Spleen (tissue), 11 donors: ENCODE measurements around the gene GINS2. TPM values are rescaled to one million over a fixed set of nuclear protein-coding genes. Genes with fewer than 3 reads are reported as not detected.

ENCODE experiments used
- DNase-seq: peaks from one replicate; pipeline ENCODE4 v3.0.0-alpha.2; 2020
- H3K27ac ChIP-seq, 8 donors: fragments of 200-600 bp; sonication (generic) in 7 of 8; 1 replicate in 4 of 8; 2 replicates in 4 of 8; pipeline versions ENCODE4 v1.5.0 to v1.8.0; 2016 to 2021; ENCODE audit warnings: inconsistent platforms in 4 of 8, mild to moderate bottlenecking in 4 of 8, moderate library complexity in 1 of 8
- H3K27me3 ChIP-seq, 7 donors: fragments of 200-600 bp; sonication (generic) in 6 of 7; replicated peaks in 1 of 7; 1 replicate in 4 of 7; 2 replicates in 3 of 7; pipeline versions ENCODE4 v1.5.0 to v1.8.0; 2016 to 2021; ENCODE audit warnings: inconsistent platforms in 3 of 7, mild to moderate bottlenecking in 1 of 7
- H3K36me3 ChIP-seq, 6 donors: fragments of 200-600 bp; sonication (generic) in 5 of 6; 1 replicate in 4 of 6; 2 replicates in 2 of 6; pipeline versions ENCODE4 v1.5.0 to v1.8.0; 2016 to 2021; ENCODE audit warnings: inconsistent platforms in 2 of 6
- H3K4me1 ChIP-seq, 6 donors: fragments of 200-600 bp; sonication (generic) in 5 of 6; 1 replicate in 3 of 6; 2 replicates in 3 of 6; pipeline versions ENCODE4 v1.5.0 to v1.8.0; 2016 to 2021; ENCODE audit warnings: inconsistent platforms in 3 of 6
- H3K4me3 ChIP-seq, 8 donors: fragments of 200-600 bp; sonication (generic) in 7 of 8; 1 replicate in 4 of 8; 2 replicates in 4 of 8; pipeline versions ENCODE4 v1.5.0 to v1.8.0; 2016 to 2021; ENCODE audit warnings: inconsistent platforms in 4 of 8, mild to moderate bottlenecking in 4 of 8, moderate library complexity in 2 of 8
- H3K9me3 ChIP-seq, 8 donors: fragments of 200-600 bp; sonication (generic) in 7 of 8; 1 replicate in 4 of 8; 2 replicates in 4 of 8; pipeline versions ENCODE4 v1.5.0 to v1.8.0; 2016 to 2021; ENCODE audit warnings: inconsistent platforms in 4 of 8
- CTCF ChIP-seq, 11 experiments: fragments of 200-600 bp in 7 of 11; fragments of 450-650 bp in 4 of 11; sonication (generic) in 4 of 11; IDR thresholded peaks in 8 of 11; conservative IDR thresholded peaks in 3 of 11; 1 replicate in 7 of 11; 2 replicates in 4 of 11; pipeline versions ENCODE4 v1.4.0 to v1.8.0; 2016 to 2021; ENCODE audit warnings: antibody characterized with exemption in 11 of 11, inconsistent platforms in 4 of 11, mild to moderate bottlenecking in 1 of 11
- POLR2A ChIP-seq, 3 donors: fragments of 450-650 bp; IDR thresholded peaks; one replicate each; pipeline ENCODE4 v1.5.1; 2017; ENCODE audit warnings: antibody characterized with exemption in 3 of 3, mild to moderate bottlenecking in 1 of 3
- POLR2AphosphoS5 ChIP-seq, 3 donors: sonication (generic); formaldehyde crosslinking; IDR thresholded peaks; one replicate each; pipeline ENCODE4 v1.5.1; 2017; ENCODE audit warnings: antibody characterized with exemption in 3 of 3
- WGBS, 5 donors: extraction: QIAGEN DNeasy Blood & Tissue Kit in 3 of 5; methylation state at CpG; one replicate each; pipeline versions ENCODE4 v1.1.5 to v1.1.7; 2013 to 2018; 5-methylcytosine and 5-hydroxymethylcytosine counted together
- intact Hi-C: fragments of 100-400 bp; cut with DNase I; formaldehyde crosslinking; loops from one replicate; pipeline ENCODE4 v1.15.0; 2023; ENCODE audit warnings: low total_unique reads
- polyA plus RNA-seq, 3 donors: library from polyadenylated mRNA; stranded (reverse); fragments of 200-250 nt; gene quantifications; one replicate each; pipeline ENCODE4 v1.2.1, GENCODE V29; 2013
- total RNA-seq, 7 donors: library from RNA; depleted of rRNA in 3 of 7; stranded (reverse); fragments of >200 nt in 3 of 7; fragmentation: NEBNext Ultra II Directional in 4 of 7; extraction: Animal tissue kit (Norgen Biotek cat#: 25700) in 4 of 7; gene quantifications; one replicate each; pipeline versions ENCODE4 v1.1.0 to v1.2.1, GENCODE V29; 2016 to 2021
- donor health status: healthy with polysubstance abuse.
- donor health status: DM: no; HTN: no; CAD: no; lungs with moderate emphysema.
- donor health status: DM: no; HTN: no; CAD: no.
- donor health status: Bipolar disorder and iron deficiency.
- donor health status: healthy.
- donor health status: DM: no; HTN: no; CAD: no.
- donor health status: DM: yes; HTN: yes; CAD: no.

GINS2 gene
- total and polyA plus RNA-seq, 10 donors: 1.0 to 7.0 (median 2.3) TPM

- intact Hi-C loops: no loop called here
- Histone ChIP-seq H3K27ac (no peak overlapping the region), H3K4me1 (peaks cover 0 to 14% (median 0%) of the 10 kb centered on the region in 6 donors), H3K9me3 (no peaks in the 10 kb centered on the region), H3K4me3 (no peak overlapping the region), H3K36me3 (peaks cover 14 to 100% (median 91%) of the 10 kb centered on the region in 6 donors), H3K27me3 (no peaks in the 10 kb centered on the region)
- DNase-seq: peak; percentile 61
- WGBS, 5 donors: 85 to 95% (median 93%) methylated on average over 8 of the region's 8 CpGs
- TF ChIP-seq CTCF (IDR thresholded peaks at IDR 0.05 in 8 of 11, conservative IDR thresholded peaks at IDR 0.05 in 3 of 11) (no peak), POLR2AphosphoS5 (IDR thresholded peaks at IDR 0.05) (no peak), POLR2A (IDR thresholded peaks at IDR 0.05) (no peak)
These were observed 29.4 kb downstream of the GINS2 start for GRCh38 chr16:85659336-85659735.

GRCh38 chr16:85658504-85659326 is 30.0 kb downstream of the GINS2 start:
- Histone ChIP-seq H3K9me3 (no peaks in the 10 kb centered on the region), H3K27ac (no peak overlapping the region), H3K4me1 (peaks cover 0 to 18% (median 3%) of the 10 kb centered on the region in 6 donors), H3K4me3 (no peak overlapping the region), H3K27me3 (no peaks in the 10 kb centered on the region), H3K36me3 (peaks cover 11 to 100% (median 87%) of the 10 kb centered on the region in 6 donors)
- no peak for TF ChIP-seq CTCF (IDR thresholded peaks at IDR 0.05 in 8 of 11, conservative IDR thresholded peaks at IDR 0.05 in 3 of 11)
- TF ChIP-seq POLR2AphosphoS5 (IDR thresholded peaks at IDR 0.05): peak in 1 of 3 donors; percentile 29
- TF ChIP-seq POLR2A (IDR thresholded peaks at IDR 0.05): no peak
- peak; percentile 73 for DNase-seq
- 90 to 94% (median 93%) methylated on average over 12 to 18 of the region's 18 CpGs for WGBS, 5 donors
- intact Hi-C loops: no loop called here

- Histone ChIP-seq H3K27ac (no peak overlapping the region), H3K4me1 (peaks cover 0 to 24% (median 5%) of the 10 kb centered on the region in 6 donors), H3K27me3 (no peaks in the 10 kb centered on the region), H3K9me3 (no peaks in the 10 kb centered on the region), H3K36me3 (peaks cover 4 to 97% (median 80%) of the 10 kb centered on the region in 6 donors), H3K4me3 (no peak overlapping the region)
- intact Hi-C loops: no loop called here
- TF ChIP-seq POLR2AphosphoS5 (IDR thresholded peaks at IDR 0.05): no peak
- no peak for TF ChIP-seq POLR2A (IDR thresholded peaks at IDR 0.05)
- TF ChIP-seq CTCF (IDR thresholded peaks at IDR 0.05 in 8 of 11, conservative IDR thresholded peaks at IDR 0.05 in 3 of 11): peak in 1 of 11 experiments; percentile 8
- peak; percentile 41 for DNase-seq
- WGBS, 5 donors: 91 to 99% (median 93%) methylated on average over 3 of the region's 3 CpGs
These were observed 30.8 kb downstream of the GINS2 start for GRCh38 chr16:85657996-85658395.

- DNase-seq: peak; percentile 49
- no peaks in the 10 kb centered on the region for H3K9me3 ChIP-seq
- 94 to 98% (median 96%) methylated on average over 16 to 21 of the region's 21 CpGs for whole genome bisulfite sequencing, 5 donors
- H3K4me3 ChIP-seq: no peak overlapping the region
- TF ChIP-seq POLR2AphosphoS5 (IDR thresholded peaks at IDR 0.05) (peak in 1 of 3 donors; percentile 18), CTCF (IDR thresholded peaks at IDR 0.05 in 8 of 11, conservative IDR thresholded peaks at IDR 0.05 in 3 of 11) (no peak), POLR2A (IDR thresholded peaks at IDR 0.05) (no peak)
- no peak overlapping the region for H3K27ac ChIP-seq
- peaks cover 3 to 94% (median 73%) of the 10 kb centered on the region in 6 donors for H3K36me3 ChIP-seq
- H3K4me1 ChIP-seq: peaks cover 0 to 30% (median 9%) of the 10 kb centered on the region in 6 donors
- H3K27me3 ChIP-seq: no peaks in the 10 kb centered on the region
- intact Hi-C loops: no loop called here
These were observed 31.5 kb downstream of the GINS2 start for GRCh38 chr16:85657267-85657650.
